ENCODE results near the gene WASF3. TPM values are rescaled to one million over a fixed set of nuclear protein-coding genes. Genes with fewer than 3 reads are reported as not detected.

Gene WASF3
- total and polyA plus RNA-seq, 4 donors, result 0.82 to 4.9 (median 2.3) TPM

DNA sequence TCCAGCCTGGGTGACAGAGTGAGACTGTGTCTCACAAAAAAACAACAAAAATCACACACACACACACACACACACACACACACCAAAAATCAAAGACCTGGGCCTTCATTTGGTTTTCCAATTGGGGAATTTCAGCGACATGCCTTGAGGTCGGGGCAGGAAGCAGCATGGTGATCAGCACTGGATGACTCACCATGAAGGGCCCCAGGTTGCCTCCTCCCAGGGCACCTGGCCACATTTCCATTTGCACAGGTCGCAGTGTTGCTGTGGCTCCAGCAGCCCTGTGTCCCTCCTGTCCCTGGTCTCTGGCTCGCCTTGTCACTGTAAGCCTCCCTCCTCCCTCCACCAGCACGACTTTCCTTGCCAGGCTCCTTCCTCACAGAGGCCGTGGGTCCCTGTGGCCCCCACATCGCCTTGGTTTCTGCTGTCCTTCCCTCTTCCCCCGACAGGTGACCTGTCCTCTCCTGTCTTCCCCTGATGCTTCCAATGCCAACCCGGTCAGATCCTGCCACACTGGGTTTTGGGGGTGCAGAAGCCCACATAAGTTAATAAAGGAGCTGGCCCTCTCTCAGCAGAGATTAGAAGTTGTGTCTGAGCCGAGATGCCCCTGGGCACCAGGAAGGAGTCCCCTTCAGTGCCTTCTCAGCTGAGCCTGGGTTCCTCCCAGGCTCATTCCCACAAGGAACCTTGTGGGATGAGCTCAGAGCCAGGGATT, 136.4 kb downstream of the WASF3 start:
- no peaks in the 10 kb centered on the region for H3K27me3 ChIP-seq (ENCODE audit: control insufficient read depth in 4 of 4, insufficient read depth in 4 of 4, low read length in 3 of 4)
- no peak overlapping the region for H3K4me3 ChIP-seq (ENCODE audit: low read depth in 1 of 3, low read length in 3 of 3)
- no peak overlapping the region for H3K9ac ChIP-seq (ENCODE audit: low read depth in 1 of 2, low read length in 2 of 2)
- DNase-seq (ENCODE audit: low spot score), result no peak
- TF ChIP-seq TAF1 (conservative IDR thresholded peaks at IDR 0.05) (no peak), HNF4G (IDR thresholded peaks at IDR 0.05) (no peak), EGR1 (IDR thresholded peaks at IDR 0.05; ENCODE audit: low read depth in 2 of 2) (no peak), JUND (IDR thresholded peaks at IDR 0.05) (no peak)
- TF ChIP-seq, protein P1, sequence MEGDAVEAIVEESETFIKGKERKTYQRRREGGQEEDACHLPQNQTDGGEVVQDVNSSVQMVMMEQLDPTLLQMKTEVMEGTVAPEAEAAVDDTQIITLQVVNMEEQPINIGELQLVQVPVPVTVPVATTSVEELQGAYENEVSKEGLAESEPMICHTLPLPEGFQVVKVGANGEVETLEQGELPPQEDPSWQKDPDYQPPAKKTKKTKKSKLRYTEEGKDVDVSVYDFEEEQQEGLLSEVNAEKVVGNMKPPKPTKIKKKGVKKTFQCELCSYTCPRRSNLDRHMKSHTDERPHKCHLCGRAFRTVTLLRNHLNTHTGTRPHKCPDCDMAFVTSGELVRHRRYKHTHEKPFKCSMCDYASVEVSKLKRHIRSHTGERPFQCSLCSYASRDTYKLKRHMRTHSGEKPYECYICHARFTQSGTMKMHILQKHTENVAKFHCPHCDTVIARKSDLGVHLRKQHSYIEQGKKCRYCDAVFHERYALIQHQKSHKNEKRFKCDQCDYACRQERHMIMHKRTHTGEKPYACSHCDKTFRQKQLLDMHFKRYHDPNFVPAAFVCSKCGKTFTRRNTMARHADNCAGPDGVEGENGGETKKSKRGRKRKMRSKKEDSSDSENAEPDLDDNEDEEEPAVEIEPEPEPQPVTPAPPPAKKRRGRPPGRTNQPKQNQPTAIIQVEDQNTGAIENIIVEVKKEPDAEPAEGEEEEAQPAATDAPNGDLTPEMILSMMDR (IDR thresholded peaks at IDR 0.05; ENCODE audit: low read depth, low read length, missing input control), result no peak
- no peaks in the 10 kb centered on the region for H3K4me1 ChIP-seq (ENCODE audit: control insufficient read depth in 4 of 4, insufficient read depth in 4 of 4, low read length in 3 of 4)
- peaks cover 0 to 10% (median 4%) of the 10 kb centered on the region in 4 donors for H3K36me3 ChIP-seq (ENCODE audit: control insufficient read depth in 4 of 4, insufficient read depth in 3 of 4, low read depth in 1 of 4, low read length in 3 of 4)
- no peak overlapping the region for H3K27ac ChIP-seq (ENCODE audit: low read depth in 1 of 2, low read length in 2 of 2)
- no peaks in the 10 kb centered on the region for H3K9me3 ChIP-seq (ENCODE audit: control insufficient read depth in 4 of 4, low read length in 3 of 4)
- 87% methylated on average over 10 of the region's 10 CpGs for WGBS

DNA sequence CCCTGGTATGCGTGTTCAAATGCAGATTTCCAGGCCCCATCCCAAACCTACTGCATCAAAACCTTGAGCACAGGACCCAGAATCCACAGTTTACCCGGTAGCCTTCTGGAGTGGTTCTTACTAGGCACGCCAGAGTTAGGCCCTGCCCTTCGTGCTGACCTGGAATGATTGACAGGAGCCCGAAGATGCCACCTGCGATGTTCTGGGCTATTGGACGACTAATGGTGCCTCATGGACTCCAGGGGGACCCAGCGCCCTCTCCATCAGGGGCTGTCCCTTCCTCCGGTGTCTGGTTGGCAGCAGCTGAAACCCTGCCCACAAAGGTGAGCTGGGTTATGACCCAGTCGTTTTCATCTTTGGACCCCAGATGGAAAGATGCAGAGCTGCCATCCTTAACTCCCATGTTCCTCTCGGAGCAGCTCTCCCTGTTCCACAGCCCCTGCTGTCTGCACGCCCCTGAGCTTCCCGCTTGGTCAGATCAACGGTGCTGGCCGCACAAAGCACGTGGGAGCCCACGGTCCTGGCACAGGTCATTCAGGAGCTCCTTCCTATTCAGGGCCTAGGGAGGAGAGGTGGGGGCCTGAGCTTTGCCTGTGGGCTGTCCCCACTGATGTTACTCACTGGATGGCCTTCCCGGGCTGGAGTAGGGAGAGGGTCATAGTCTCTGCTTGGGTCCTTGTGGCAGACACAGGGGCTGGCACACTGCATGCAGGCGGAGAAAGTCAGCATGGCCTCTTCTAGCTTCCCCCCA, 137.3 kb downstream of the WASF3 start:
- Histone ChIP-seq H3K36me3 (ENCODE audit: control insufficient read depth in 4 of 4, insufficient read depth in 3 of 4, low read depth in 1 of 4, low read length in 3 of 4) (peaks cover 0 to 1% (median under 1%) of the 10 kb centered on the region in 4 donors), H3K9ac (ENCODE audit: low read depth in 1 of 2, low read length in 2 of 2) (no peak overlapping the region), H3K27ac (ENCODE audit: low read depth in 1 of 2, low read length in 2 of 2) (no peak overlapping the region), H3K4me3 (ENCODE audit: low read depth in 1 of 3, low read length in 3 of 3) (no peak overlapping the region), H3K9me3 (ENCODE audit: control insufficient read depth in 4 of 4, low read length in 3 of 4) (no peaks in the 10 kb centered on the region), H3K4me1 (ENCODE audit: control insufficient read depth in 4 of 4, insufficient read depth in 4 of 4, low read length in 3 of 4) (no peaks in the 10 kb centered on the region), H3K27me3 (ENCODE audit: control insufficient read depth in 4 of 4, insufficient read depth in 4 of 4, low read length in 3 of 4) (no peaks in the 10 kb centered on the region)
- TF ChIP-seq YY1 (IDR thresholded peaks at IDR 0.05) (no peak), RXRA (IDR thresholded peaks at IDR 0.05) (no peak), FOXA2 (IDR thresholded peaks at IDR 0.05) (no peak), NR2F2 (IDR thresholded peaks at IDR 0.05) (no peak), RAD21 (IDR thresholded peaks at IDR 0.05) (no peak)
- TF ChIP-seq, protein P2, sequence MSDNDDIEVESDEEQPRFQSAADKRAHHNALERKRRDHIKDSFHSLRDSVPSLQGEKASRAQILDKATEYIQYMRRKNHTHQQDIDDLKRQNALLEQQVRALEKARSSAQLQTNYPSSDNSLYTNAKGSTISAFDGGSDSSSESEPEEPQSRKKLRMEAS (IDR thresholded peaks at IDR 0.05), result no peak
- no peak for DNase-seq (ENCODE audit: low spot score)
- WGBS, result 79% methylated on average over 19 of the region's 19 CpGs

DNA sequence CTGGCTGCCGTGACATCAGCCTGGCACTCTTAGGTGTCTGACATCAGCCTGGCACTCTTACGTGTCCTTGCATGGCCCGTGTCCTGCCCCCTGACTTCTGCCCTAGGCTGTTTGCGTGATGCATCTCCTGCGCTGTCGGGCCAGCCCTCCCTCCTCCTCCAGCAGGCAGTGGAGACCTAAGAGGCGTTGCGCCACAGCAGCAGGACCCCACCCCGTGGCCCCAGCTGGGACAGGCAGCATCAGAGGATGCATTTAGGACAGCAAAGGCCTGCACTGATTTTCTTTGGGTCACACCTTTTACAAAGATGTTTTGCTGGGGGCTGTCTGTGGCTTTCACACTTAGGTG, 137.8 kb downstream of the WASF3 start:
- H3K4me3 ChIP-seq (ENCODE audit: low read depth in 1 of 3, low read length in 3 of 3), result no peak overlapping the region
- 76% methylated on average over 9 of the region's 9 CpGs for WGBS
- H3K4me1 ChIP-seq (ENCODE audit: control insufficient read depth in 4 of 4, insufficient read depth in 4 of 4, low read length in 3 of 4), result no peaks in the 10 kb centered on the region
- no peak overlapping the region for H3K9ac ChIP-seq (ENCODE audit: low read depth in 1 of 2, low read length in 2 of 2)
- no peaks in the 10 kb centered on the region for H3K9me3 ChIP-seq (ENCODE audit: control insufficient read depth in 4 of 4, low read length in 3 of 4)
- no peaks in the 10 kb centered on the region for H3K27me3 ChIP-seq (ENCODE audit: control insufficient read depth in 4 of 4, insufficient read depth in 4 of 4, low read length in 3 of 4)
- no peak for DNase-seq (ENCODE audit: low spot score)
- H3K36me3 ChIP-seq (ENCODE audit: control insufficient read depth in 4 of 4, insufficient read depth in 3 of 4, low read depth in 1 of 4, low read length in 3 of 4), result no peaks in the 10 kb centered on the region
- TF ChIP-seq YY1 (IDR thresholded peaks at IDR 0.05) (no peak), SP1 (IDR thresholded peaks at IDR 0.05) (no peak), TAF1 (conservative IDR thresholded peaks at IDR 0.05) (no peak), GABPA (IDR thresholded peaks at IDR 0.05 in 1 of 2, conservative IDR thresholded peaks at IDR 0.05 in 1 of 2) (no peak), RXRA (IDR thresholded peaks at IDR 0.05) (no peak), HNF4A (conservative IDR thresholded peaks at IDR 0.05) (no peak), NR2F2 (IDR thresholded peaks at IDR 0.05) (no peak), HNF4G (IDR thresholded peaks at IDR 0.05) (no peak), EGR1 (IDR thresholded peaks at IDR 0.05; ENCODE audit: low read depth in 2 of 2) (no peak), FOXA2 (IDR thresholded peaks at IDR 0.05) (no peak), RAD21 (IDR thresholded peaks at IDR 0.05) (no peak), JUND (IDR thresholded peaks at IDR 0.05) (no peak)
- TF ChIP-seq, protein P3, sequence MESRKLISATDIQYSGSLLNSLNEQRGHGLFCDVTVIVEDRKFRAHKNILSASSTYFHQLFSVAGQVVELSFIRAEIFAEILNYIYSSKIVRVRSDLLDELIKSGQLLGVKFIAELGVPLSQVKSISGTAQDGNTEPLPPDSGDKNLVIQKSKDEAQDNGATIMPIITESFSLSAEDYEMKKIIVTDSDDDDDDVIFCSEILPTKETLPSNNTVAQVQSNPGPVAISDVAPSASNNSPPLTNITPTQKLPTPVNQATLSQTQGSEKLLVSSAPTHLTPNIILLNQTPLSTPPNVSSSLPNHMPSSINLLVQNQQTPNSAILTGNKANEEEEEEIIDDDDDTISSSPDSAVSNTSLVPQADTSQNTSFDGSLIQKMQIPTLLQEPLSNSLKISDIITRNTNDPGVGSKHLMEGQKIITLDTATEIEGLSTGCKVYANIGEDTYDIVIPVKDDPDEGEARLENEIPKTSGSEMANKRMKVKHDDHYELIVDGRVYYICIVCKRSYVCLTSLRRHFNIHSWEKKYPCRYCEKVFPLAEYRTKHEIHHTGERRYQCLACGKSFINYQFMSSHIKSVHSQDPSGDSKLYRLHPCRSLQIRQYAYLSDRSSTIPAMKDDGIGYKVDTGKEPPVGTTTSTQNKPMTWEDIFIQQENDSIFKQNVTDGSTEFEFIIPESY (IDR thresholded peaks at IDR 0.05), result no peak
- TF ChIP-seq, protein P4, sequence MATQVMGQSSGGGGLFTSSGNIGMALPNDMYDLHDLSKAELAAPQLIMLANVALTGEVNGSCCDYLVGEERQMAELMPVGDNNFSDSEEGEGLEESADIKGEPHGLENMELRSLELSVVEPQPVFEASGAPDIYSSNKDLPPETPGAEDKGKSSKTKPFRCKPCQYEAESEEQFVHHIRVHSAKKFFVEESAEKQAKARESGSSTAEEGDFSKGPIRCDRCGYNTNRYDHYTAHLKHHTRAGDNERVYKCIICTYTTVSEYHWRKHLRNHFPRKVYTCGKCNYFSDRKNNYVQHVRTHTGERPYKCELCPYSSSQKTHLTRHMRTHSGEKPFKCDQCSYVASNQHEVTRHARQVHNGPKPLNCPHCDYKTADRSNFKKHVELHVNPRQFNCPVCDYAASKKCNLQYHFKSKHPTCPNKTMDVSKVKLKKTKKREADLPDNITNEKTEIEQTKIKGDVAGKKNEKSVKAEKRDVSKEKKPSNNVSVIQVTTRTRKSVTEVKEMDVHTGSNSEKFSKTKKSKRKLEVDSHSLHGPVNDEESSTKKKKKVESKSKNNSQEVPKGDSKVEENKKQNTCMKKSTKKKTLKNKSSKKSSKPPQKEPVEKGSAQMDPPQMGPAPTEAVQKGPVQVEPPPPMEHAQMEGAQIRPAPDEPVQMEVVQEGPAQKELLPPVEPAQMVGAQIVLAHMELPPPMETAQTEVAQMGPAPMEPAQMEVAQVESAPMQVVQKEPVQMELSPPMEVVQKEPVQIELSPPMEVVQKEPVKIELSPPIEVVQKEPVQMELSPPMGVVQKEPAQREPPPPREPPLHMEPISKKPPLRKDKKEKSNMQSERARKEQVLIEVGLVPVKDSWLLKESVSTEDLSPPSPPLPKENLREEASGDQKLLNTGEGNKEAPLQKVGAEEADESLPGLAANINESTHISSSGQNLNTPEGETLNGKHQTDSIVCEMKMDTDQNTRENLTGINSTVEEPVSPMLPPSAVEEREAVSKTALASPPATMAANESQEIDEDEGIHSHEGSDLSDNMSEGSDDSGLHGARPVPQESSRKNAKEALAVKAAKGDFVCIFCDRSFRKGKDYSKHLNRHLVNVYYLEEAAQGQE (IDR thresholded peaks at IDR 0.05), result no peak
- TF ChIP-seq, protein P2 (IDR thresholded peaks at IDR 0.05), result no peak
- no peak overlapping the region for H3K27ac ChIP-seq (ENCODE audit: low read depth in 1 of 2, low read length in 2 of 2)
